GM19463 (cell line): ENCODE data around the gene GMFB.

Experiments
- ATAC-seq: cut with Tn5 transposase; IDR thresholded peaks from one replicate; pipeline ENCODE4 v1.9.1; 2021; ENCODE audit warnings: mild to moderate bottlenecking, moderate library complexity; ENCODE audit not compliant: unreplicated experiment

GMFB gene

GRCh38 chr14:54435500-54435981 is 53.2 kb downstream of the GMFB start:
- ATAC-seq = peak; percentile 63

- ATAC-seq = no peak
Measured at GRCh38 chr14:54428527-54428926, 60.3 kb downstream of the GMFB start.

- ATAC-seq = no peak
Measured at GRCh38 chr14:54427871-54428270, 60.9 kb downstream of the GMFB start.

- ATAC-seq = no peak
Measured at GRCh38 chr14:54425537-54426274, 63.1 kb downstream of the GMFB start.

GRCh38 chr14:54425068-54425467 is 63.7 kb downstream of the GMFB start:
- ATAC-seq = no peak
